Sigmoid colon (tissue), 7 donors: ENCODE data around the gene CHSY3. TPM values are rescaled to one million over a fixed set of nuclear protein-coding genes. Genes with fewer than 3 reads are reported as not detected.

Experiments used
- DNase-seq: peaks from one replicate; pipeline ENCODE4 v3.0.0-alpha.2; 2019
- H3K27ac ChIP-seq, 4 donors: fragments of 200-600 bp; sonication (generic); one replicate each; pipeline ENCODE4 v1.5.1; 2016 to 2019; ENCODE audit warnings: mild to moderate bottlenecking in 1 of 4
- H3K27me3 ChIP-seq, 3 donors: fragments of 200-600 bp; sonication (generic); one replicate each; pipeline ENCODE4 v1.5.1; 2019; ENCODE audit warnings: mild to moderate bottlenecking in 1 of 3
- H3K36me3 ChIP-seq, 4 donors: fragments of 200-600 bp; sonication (generic); one replicate each; pipeline ENCODE4 v1.5.1; 2016 to 2019
- H3K4me1 ChIP-seq, 4 donors: fragments of 200-600 bp; sonication (generic); one replicate each; pipeline ENCODE4 v1.5.1; 2017 to 2019
- H3K4me3 ChIP-seq, 4 donors: fragments of 200-600 bp; sonication (generic); one replicate each; pipeline ENCODE4 v1.5.1; 2017 to 2019; ENCODE audit warnings: mild to moderate bottlenecking in 2 of 4, moderate library complexity in 1 of 4
- H3K9me3 ChIP-seq, 4 donors: fragments of 200-600 bp in 3 of 4; sonication (generic) in 3 of 4; one replicate each; pipeline versions ENCODE4 v1.5.1 to v1.6.1; 2013 to 2019
- EP300 ChIP-seq, 4 donors: sonication (generic); formaldehyde crosslinking; IDR thresholded peaks; one replicate each; pipeline ENCODE4 v1.6.1; 2017; ENCODE audit warnings: antibody characterized with exemption in 4 of 4
- POLR2A ChIP-seq, 2 donors: fragments of 450-650 bp; IDR thresholded peaks; one replicate each; pipeline ENCODE4 v1.6.1; 2016; ENCODE audit warnings: antibody characterized with exemption in 2 of 2, mild to moderate bottlenecking in 2 of 2, moderate library complexity in 2 of 2
- POLR2AphosphoS5 ChIP-seq, 4 donors: sonication (generic); formaldehyde crosslinking; IDR thresholded peaks; one replicate each; pipeline ENCODE4 v1.6.1; 2017; ENCODE audit warnings: antibody characterized with exemption in 4 of 4
- WGBS, 2 donors: extraction: QIAGEN DNeasy Blood & Tissue Kit; methylation state at CpG; one replicate each; pipeline ENCODE4 v1.1.7; 2013; 5-methylcytosine and 5-hydroxymethylcytosine counted together
- intact Hi-C: fragments of 100-400 bp; cut with DNase I; formaldehyde crosslinking; loops from one replicate; pipeline ENCODE4 v1.15.1; 2023
- polyA plus RNA-seq, 3 donors: library from polyadenylated mRNA; stranded (reverse); fragments of 200-250 nt; gene quantifications; one replicate each; pipeline ENCODE4 v1.2.3, GENCODE V29; 2013
- total RNA-seq, 4 donors: library from RNA; depleted of rRNA; stranded (reverse); fragments of >200 nt; gene quantifications; one replicate each; pipeline ENCODE4 v1.1.0, GENCODE V29; 2016
- TF ChIP-seq, protein P1 (sequence below), 4 experiments: fragments of 450-650 bp in 3 of 4; fragments of 200-600 bp in 1 of 4; IDR thresholded peaks; one replicate each; pipeline ENCODE4 v1.5.1; 2016 to 2019; ENCODE audit warnings: antibody characterized with exemption in 4 of 4, mild to moderate bottlenecking in 3 of 4, moderate library complexity in 2 of 4
- donor health status: healthy with polysubstance abuse.
- donor health status: Bipolar disorder and iron deficiency.
- donor health status: healthy.

The CHSY3 gene
- total and polyA plus RNA-seq, 7 donors: under 0.01 to 3.3 (median 1.2) TPM; not detected in 1

DNA sequence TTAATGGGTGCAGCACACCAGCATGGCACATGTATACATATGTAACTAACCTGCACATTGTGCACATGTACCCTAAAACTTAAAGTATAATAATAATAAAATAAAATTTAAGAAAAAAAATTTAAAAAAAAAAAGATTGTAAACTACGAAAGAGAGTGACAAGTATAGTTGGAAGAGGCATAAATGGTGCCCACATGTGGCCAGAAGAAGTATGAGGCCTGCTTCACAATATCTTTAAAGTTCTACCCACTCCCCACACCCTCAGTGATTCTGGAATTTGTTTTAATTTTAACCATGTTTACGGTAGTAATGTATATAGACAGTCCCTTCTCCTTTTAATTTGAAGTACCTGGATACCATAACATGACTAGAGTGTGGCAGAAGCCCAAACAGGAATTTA is 172.7 kb downstream of the CHSY3 start:
- no peak for DNase-seq
- WGBS, 2 donors: 82 to 92% methylated on average over 2 of the region's 2 CpGs
- Histone ChIP-seq H3K4me3 (no peak overlapping the region), H3K4me1 (no peaks in the 10 kb centered on the region), H3K9me3 (no peaks in the 10 kb centered on the region), H3K36me3 (no peaks in the 10 kb centered on the region), H3K27me3 (no peaks in the 10 kb centered on the region), H3K27ac (no peak overlapping the region)
- TF ChIP-seq EP300 (IDR thresholded peaks at IDR 0.05) (no peak), POLR2AphosphoS5 (IDR thresholded peaks at IDR 0.05) (no peak), POLR2A (IDR thresholded peaks at IDR 0.05) (no peak)
- TF ChIP-seq, protein P1, sequence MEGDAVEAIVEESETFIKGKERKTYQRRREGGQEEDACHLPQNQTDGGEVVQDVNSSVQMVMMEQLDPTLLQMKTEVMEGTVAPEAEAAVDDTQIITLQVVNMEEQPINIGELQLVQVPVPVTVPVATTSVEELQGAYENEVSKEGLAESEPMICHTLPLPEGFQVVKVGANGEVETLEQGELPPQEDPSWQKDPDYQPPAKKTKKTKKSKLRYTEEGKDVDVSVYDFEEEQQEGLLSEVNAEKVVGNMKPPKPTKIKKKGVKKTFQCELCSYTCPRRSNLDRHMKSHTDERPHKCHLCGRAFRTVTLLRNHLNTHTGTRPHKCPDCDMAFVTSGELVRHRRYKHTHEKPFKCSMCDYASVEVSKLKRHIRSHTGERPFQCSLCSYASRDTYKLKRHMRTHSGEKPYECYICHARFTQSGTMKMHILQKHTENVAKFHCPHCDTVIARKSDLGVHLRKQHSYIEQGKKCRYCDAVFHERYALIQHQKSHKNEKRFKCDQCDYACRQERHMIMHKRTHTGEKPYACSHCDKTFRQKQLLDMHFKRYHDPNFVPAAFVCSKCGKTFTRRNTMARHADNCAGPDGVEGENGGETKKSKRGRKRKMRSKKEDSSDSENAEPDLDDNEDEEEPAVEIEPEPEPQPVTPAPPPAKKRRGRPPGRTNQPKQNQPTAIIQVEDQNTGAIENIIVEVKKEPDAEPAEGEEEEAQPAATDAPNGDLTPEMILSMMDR (IDR thresholded peaks at IDR 0.05): no peak
- intact Hi-C loops: no loop called here

DNA sequence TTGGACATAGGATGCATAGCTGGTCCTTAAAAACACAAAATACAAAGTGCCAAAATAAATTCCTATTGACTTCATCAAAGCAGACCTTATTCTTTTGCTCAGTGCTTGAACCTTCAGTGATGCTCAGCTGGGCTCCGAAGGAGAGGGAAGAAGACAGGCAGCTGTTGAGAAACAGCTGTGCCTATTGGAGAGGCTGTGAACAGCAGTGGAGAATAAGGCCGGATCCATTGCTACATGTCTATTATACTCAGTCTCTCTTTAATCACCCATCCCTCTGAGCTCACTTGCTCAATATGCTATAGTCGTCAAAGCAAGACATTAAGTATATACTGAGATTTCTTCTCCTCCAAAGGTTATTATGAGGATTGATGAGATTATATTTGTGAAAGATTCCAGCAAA is 174.4 kb downstream of the CHSY3 start:
- Histone ChIP-seq H3K4me1 (no peaks in the 10 kb centered on the region), H3K27me3 (no peaks in the 10 kb centered on the region), H3K27ac (no peak overlapping the region), H3K4me3 (no peak overlapping the region), H3K9me3 (no peaks in the 10 kb centered on the region), H3K36me3 (no peaks in the 10 kb centered on the region)
- intact Hi-C loops: no loop called here
- TF ChIP-seq POLR2A (IDR thresholded peaks at IDR 0.05): no peak
- TF ChIP-seq, protein P1 (IDR thresholded peaks at IDR 0.05): no peak
- TF ChIP-seq EP300 (IDR thresholded peaks at IDR 0.05): no peak
- 69 to 75% methylated on average over 3 of the region's 3 CpGs for WGBS, 2 donors
- DNase-seq: no peak

DNA sequence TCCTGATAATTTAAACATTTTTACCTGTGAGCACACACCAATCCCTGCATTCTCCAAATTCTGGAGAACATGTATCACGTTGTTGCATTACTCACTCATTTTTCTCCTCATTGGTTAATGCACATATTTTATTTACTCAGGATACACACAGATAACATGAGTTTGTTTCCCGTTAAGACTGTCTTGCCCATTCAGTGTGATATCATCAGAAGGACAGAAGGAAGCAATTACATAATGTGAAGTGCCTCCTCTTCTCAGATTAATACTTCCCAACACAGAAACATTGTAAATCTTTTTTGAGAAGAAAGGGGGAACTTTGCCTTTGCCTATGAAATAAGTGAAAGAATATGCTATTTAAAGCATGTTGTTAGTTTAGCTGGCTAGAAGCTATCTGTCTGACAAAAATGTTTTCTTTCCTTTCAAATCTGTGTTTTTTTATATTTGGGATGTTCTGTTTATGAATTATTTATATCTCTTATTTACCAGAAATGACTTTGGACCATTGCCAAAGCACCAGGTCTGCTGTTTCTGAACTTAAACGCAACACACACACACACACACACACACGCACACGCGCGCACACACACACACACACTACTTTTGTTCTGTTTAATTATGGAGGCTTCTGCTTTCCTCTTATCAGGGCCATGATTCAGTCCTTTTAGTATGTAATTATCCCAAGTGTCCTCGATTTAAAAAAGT is 186.5 kb downstream of the CHSY3 start:
- Histone ChIP-seq H3K36me3 (no peaks in the 10 kb centered on the region), H3K4me3 (no peak overlapping the region), H3K9me3 (peaks cover 0 to 3% (median 0%) of the 10 kb centered on the region in 4 donors), H3K27ac (no peak overlapping the region), H3K4me1 (no peaks in the 10 kb centered on the region), H3K27me3 (no peaks in the 10 kb centered on the region)
- 65 to 76% methylated on average over 8 of the region's 8 CpGs for WGBS, 2 donors
- TF ChIP-seq POLR2AphosphoS5 (IDR thresholded peaks at IDR 0.05): no peak
- no peak for TF ChIP-seq POLR2A (IDR thresholded peaks at IDR 0.05)
- TF ChIP-seq, protein P1 (IDR thresholded peaks at IDR 0.05): no peak
- no peak for TF ChIP-seq EP300 (IDR thresholded peaks at IDR 0.05)
- DNase-seq: no peak
- intact Hi-C loops: no loop called here

DNA sequence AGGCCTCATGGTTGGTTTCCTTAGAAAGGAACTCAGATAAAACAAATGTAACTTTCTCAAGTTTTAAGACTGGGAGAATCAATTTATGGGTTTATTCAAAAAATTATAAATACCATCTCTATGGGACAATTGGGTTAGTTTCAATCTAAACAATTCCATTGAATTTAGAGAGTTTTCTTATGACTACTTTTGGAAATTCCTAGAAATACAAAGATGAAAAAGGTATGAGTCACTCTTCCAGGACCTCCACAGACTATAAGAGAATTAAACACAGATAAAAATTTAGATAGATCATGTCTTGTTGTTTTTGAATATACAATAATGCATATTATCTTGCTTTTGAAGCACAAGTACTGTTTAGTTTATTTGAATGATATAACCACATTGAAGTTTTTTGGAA is 188.7 kb downstream of the CHSY3 start:
- H3K36me3 ChIP-seq: no peaks in the 10 kb centered on the region
- H3K9me3 ChIP-seq: peaks cover 0 to 3% (median 0%) of the 10 kb centered on the region in 4 donors
- no peaks in the 10 kb centered on the region for H3K27me3 ChIP-seq
- H3K27ac ChIP-seq: no peak overlapping the region
- intact Hi-C loops: no loop called here
- no peaks in the 10 kb centered on the region for H3K4me1 ChIP-seq
- TF ChIP-seq POLR2A (IDR thresholded peaks at IDR 0.05) (no peak), POLR2AphosphoS5 (IDR thresholded peaks at IDR 0.05) (no peak), EP300 (IDR thresholded peaks at IDR 0.05) (no peak)
- TF ChIP-seq, protein P1 (IDR thresholded peaks at IDR 0.05): no peak
- DNase-seq: no peak
- no peak overlapping the region for H3K4me3 ChIP-seq

DNA sequence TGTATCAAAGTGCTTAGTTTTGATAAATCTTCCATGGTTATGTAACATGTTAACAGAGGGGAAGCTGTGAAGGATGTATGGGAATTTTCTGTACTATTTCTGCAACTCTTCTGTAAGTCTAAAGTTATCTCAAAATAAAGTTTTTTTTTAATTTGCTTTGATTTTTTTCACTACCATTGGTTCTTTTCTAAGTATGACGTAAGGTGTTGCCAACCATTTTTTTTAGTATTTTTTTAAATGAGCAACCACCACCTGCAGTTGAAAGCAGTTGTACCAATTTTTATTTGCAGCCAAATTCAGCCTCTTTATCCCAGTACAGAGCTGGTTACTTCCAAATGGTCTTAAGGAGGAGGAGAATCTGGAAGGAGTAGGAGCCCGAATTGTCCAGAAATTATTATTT is 192.2 kb downstream of the CHSY3 start:
- 92 to 93% methylated on average over 2 of the region's 2 CpGs for WGBS, 2 donors
- Histone ChIP-seq H3K4me1 (no peaks in the 10 kb centered on the region), H3K4me3 (no peak overlapping the region), H3K27ac (no peak overlapping the region), H3K27me3 (no peaks in the 10 kb centered on the region), H3K9me3 (peaks cover 0 to 3% (median 0%) of the 10 kb centered on the region in 4 donors), H3K36me3 (no peaks in the 10 kb centered on the region)
- TF ChIP-seq POLR2A (IDR thresholded peaks at IDR 0.05): no peak
- TF ChIP-seq EP300 (IDR thresholded peaks at IDR 0.05): no peak
- TF ChIP-seq, protein P1 (IDR thresholded peaks at IDR 0.05): no peak
- no peak for TF ChIP-seq POLR2AphosphoS5 (IDR thresholded peaks at IDR 0.05)
- intact Hi-C loops: no loop called here
- DNase-seq: no peak
